Dendritic cell treated with granulocyte-macrophage colony-stimulating factor and Interleukin-4, amounts not matched to agents 40 ng/mL and 50 ng/mL, for 4 days (primary cell): ENCODE measurements around the gene SKP1.
"Not testable (repeated sequence)": the region's sequence is repeated elsewhere in the genome, so short reads cannot be mapped to it uniquely, and the experiment has no call there.

Experiments
- H3K27ac Mint-ChIP-seq: one replicate; pipeline ENCODE4 v1.8.0; 2022; ENCODE audit warnings: mild to moderate bottlenecking, mixed read lengths
- H3K27me3 Mint-ChIP-seq: one replicate; pipeline ENCODE4 v1.8.0; 2022; ENCODE audit warnings: mild to moderate bottlenecking, mixed read lengths
- H3K36me3 Mint-ChIP-seq: one replicate; pipeline ENCODE4 v1.8.0; 2022; ENCODE audit warnings: low read depth, mixed read lengths
- H3K4me1 Mint-ChIP-seq: one replicate; pipeline ENCODE4 v1.8.0; 2022; ENCODE audit warnings: low read depth, mixed read lengths
- H3K4me3 Mint-ChIP-seq: one replicate; pipeline ENCODE4 v1.8.0; 2022; ENCODE audit warnings: mild to moderate bottlenecking, moderate library complexity, mixed read lengths
- H3K9me3 Mint-ChIP-seq: one replicate; pipeline ENCODE4 v1.8.0; 2022; ENCODE audit warnings: mixed read lengths
- intact Hi-C: fragments of 100-400 bp; cut with micrococcal nuclease; formaldehyde crosslinking; loops from one replicate; pipeline ENCODE4 v1.15.0; 2022

SKP1 gene

GRCh38 chr5:134176511-134177368, at the start of gene SKP1:
TSS of gene SKP1 (minus strand) at chr5:134176950. CDS start at chr5:134174022, 2,928 bp downstream.
- intact Hi-C loops, result loop anchor here (2.0 kb wide), 1 partner anchor 194 kb away; the partner anchor contains the start of gene UBE2B

GRCh38 chr5:134225780-134226440, 49.2 kb upstream of the SKP1 start, which contains the start of gene PPP2CA:
TSS of gene PPP2CA (minus strand) at chr5:134226073. CDS start at chr5:134225861, 212 bp downstream.
- Mint-ChIP-seq H3K9me3 (no peaks in the 10 kb centered on the region), H3K4me1 (peaks cover 34% of the 10 kb centered on the region), H3K36me3 (peaks cover 43% of the 10 kb centered on the region), H3K4me3 (peak within 1 kb of the TSS; percentile 99), H3K27ac (peak within 1 kb of the TSS; percentile 100), H3K27me3 (no peaks in the 10 kb centered on the region)
- intact Hi-C loops, result loop anchor here (1.0 to 2.0 kb wide), 2 partner anchors 15 to 23 kb away; no protein-coding TSS in a partner anchor

More at GRCh38 chr5:134176511-134177368, at the start of gene SKP1:
- Mint-ChIP-seq H3K4me3 (peak within 1 kb of the TSS; percentile 92), H3K9me3 (no peaks in the 10 kb centered on the region), H3K27ac (peak within 1 kb of the TSS; percentile 98), H3K27me3 (peaks cover 2% of the 10 kb centered on the region), H3K36me3 (peaks cover 34% of the 10 kb centered on the region), H3K4me1 (peaks cover 27% of the 10 kb centered on the region)

- no peaks in the 10 kb centered on the region for H3K27me3 Mint-ChIP-seq
- intact Hi-C loops, result loop anchor here (5.0 kb wide), 1 partner anchor 38 kb away; no protein-coding TSS in a partner anchor
- H3K4me1 Mint-ChIP-seq, result peaks cover 41% of the 10 kb centered on the region
- peaks cover 50% of the 10 kb centered on the region for H3K36me3 Mint-ChIP-seq
- no peaks in the 10 kb centered on the region for H3K9me3 Mint-ChIP-seq
- peak overlapping the region; percentile 99 for H3K4me3 Mint-ChIP-seq
- peak overlapping the region; percentile 100 for H3K27ac Mint-ChIP-seq
These were observed 48.4 kb upstream of the SKP1 start for GRCh38 chr5:134224888-134225779.

GRCh38 chr5:134223406-134224248, 46.9 kb upstream of the SKP1 start:
- Mint-ChIP-seq H3K9me3 (no peaks in the 10 kb centered on the region), H3K4me1 (peaks cover 52% of the 10 kb centered on the region), H3K36me3 (peaks cover 60% of the 10 kb centered on the region), H3K27ac (peak overlapping the region; percentile 100), H3K4me3 (peak overlapping the region; percentile 99), H3K27me3 (no peaks in the 10 kb centered on the region)
- intact Hi-C loops, result loop anchor here (5.0 kb wide), 1 partner anchor 36 kb away; no protein-coding TSS in a partner anchor

- not testable (repeated sequence) for H3K4me3 Mint-ChIP-seq, H3K27me3 Mint-ChIP-seq, H3K9me3 Mint-ChIP-seq, H3K27ac Mint-ChIP-seq
- intact Hi-C loops, result loop anchor here (5.0 kb wide), 1 partner anchor 34 kb away; no protein-coding TSS in a partner anchor
- Mint-ChIP-seq H3K36me3 (peaks cover 65% of the 10 kb centered on the region), H3K4me1 (peaks cover 48% of the 10 kb centered on the region)
These were observed 44.9 kb upstream of the SKP1 start for GRCh38 chr5:134221690-134222089.

GRCh38 chr5:134215757-134216156, 39.0 kb upstream of the SKP1 start:
- no peaks in the 10 kb centered on the region for H3K9me3 Mint-ChIP-seq
- H3K27ac Mint-ChIP-seq, result no peak overlapping the region
- H3K27me3 Mint-ChIP-seq, result no peaks in the 10 kb centered on the region
- H3K4me3 Mint-ChIP-seq, result no peak overlapping the region
- H3K4me1 Mint-ChIP-seq, result peaks cover 51% of the 10 kb centered on the region
- H3K36me3 Mint-ChIP-seq, result peaks cover 41% of the 10 kb centered on the region
- intact Hi-C loops, result no loop called here

- H3K4me3 Mint-ChIP-seq, H3K9me3 Mint-ChIP-seq, intact Hi-C loops, H3K27me3 Mint-ChIP-seq, H3K27ac Mint-ChIP-seq: not testable (repeated sequence)
- peaks cover 22% of the 10 kb centered on the region for H3K36me3 Mint-ChIP-seq
- H3K4me1 Mint-ChIP-seq, result peaks cover 39% of the 10 kb centered on the region
These were observed 34.7 kb upstream of the SKP1 start for GRCh38 chr5:134211263-134212031.

GRCh38 chr5:134209477-134210245, 32.9 kb upstream of the SKP1 start:
- Mint-ChIP-seq H3K27me3 (no peaks in the 10 kb centered on the region), H3K4me3 (no peak overlapping the region), H3K36me3 (peaks cover 31% of the 10 kb centered on the region), H3K27ac (no peak overlapping the region), H3K4me1 (peaks cover 39% of the 10 kb centered on the region), H3K9me3 (no peaks in the 10 kb centered on the region)
- intact Hi-C loops, result loop anchor here (10.0 kb wide), 1 partner anchor 375 kb away; no protein-coding TSS in a partner anchor

GRCh38 chr5:134207696-134208095, 30.9 kb upstream of the SKP1 start:
- Mint-ChIP-seq H3K27me3 (no peaks in the 10 kb centered on the region), H3K4me1 (peaks cover 23% of the 10 kb centered on the region), H3K36me3 (peaks cover 39% of the 10 kb centered on the region), H3K4me3 (no peak overlapping the region), H3K27ac (no peak overlapping the region), H3K9me3 (no peaks in the 10 kb centered on the region)
- intact Hi-C loops, result loop anchor here (10.0 kb wide), 1 partner anchor 377 kb away; no protein-coding TSS in a partner anchor

GRCh38 chr5:134206627-134207160, 29.9 kb upstream of the SKP1 start:
- Mint-ChIP-seq H3K4me1 (peaks cover 17% of the 10 kb centered on the region), H3K27me3 (no peaks in the 10 kb centered on the region), H3K27ac (no peak overlapping the region), H3K9me3 (no peaks in the 10 kb centered on the region), H3K4me3 (no peak overlapping the region), H3K36me3 (peaks cover 48% of the 10 kb centered on the region)
- intact Hi-C loops, result loop anchor here (10.0 kb wide), 1 partner anchor 378 kb away; no protein-coding TSS in a partner anchor

- Mint-ChIP-seq H3K27ac (no peak overlapping the region), H3K4me1 (peaks cover 6% of the 10 kb centered on the region), H3K9me3 (no peaks in the 10 kb centered on the region), H3K36me3 (peaks cover 67% of the 10 kb centered on the region), H3K4me3 (no peak overlapping the region), H3K27me3 (no peaks in the 10 kb centered on the region)
- intact Hi-C loops, result loop anchor here (10.0 kb wide), 1 partner anchor 380 kb away; no protein-coding TSS in a partner anchor
These were observed 27.8 kb upstream of the SKP1 start for GRCh38 chr5:134204575-134204974.
